EH (cell line): Measurements from ENCODE around the gene RYR3.
"Not testable (repeated sequence)": the region's sequence is repeated elsewhere in the genome, so short reads cannot be mapped to it uniquely, and the experiment has no call there.

ENCODE experiments used
- DNase-seq: peaks from one replicate; pipeline ENCODE4 v3.0.0-alpha.2; 2015; ENCODE audit warnings: low read depth

Gene RYR3

GRCh38 chr15:33586786-33587697 lies 276.3 kb downstream of the RYR3 start:
- DNase-seq: no peak

GRCh38 chr15:33587773-33588172 lies 277.0 kb downstream of the RYR3 start:
- DNase-seq: no peak

- DNase-seq: no peak
These were observed 282.1 kb downstream of the RYR3 start for GRCh38 chr15:33592864-33593263.

GRCh38 chr15:33598382-33598781 lies 287.6 kb downstream of the RYR3 start:
- not testable (repeated sequence) for DNase-seq

- no peak for DNase-seq
These were observed 289.4 kb downstream of the RYR3 start for GRCh38 chr15:33600212-33600611.

GRCh38 chr15:33601461-33601860 lies 290.7 kb downstream of the RYR3 start:
- DNase-seq: no peak

GRCh38 chr15:33608714-33609113 lies 297.9 kb downstream of the RYR3 start:
- DNase-seq: peak; percentile 5

- DNase-seq: no peak
These were observed 302.0 kb downstream of the RYR3 start for GRCh38 chr15:33612721-33613304.

GRCh38 chr15:33616475-33616874 lies 305.7 kb downstream of the RYR3 start:
- no peak for DNase-seq

- DNase-seq: no peak
These were observed 307.6 kb downstream of the RYR3 start for GRCh38 chr15:33618350-33618749.

- no peak for DNase-seq
These were observed 310.4 kb downstream of the RYR3 start for GRCh38 chr15:33621141-33621540.

- no peak for DNase-seq
These were observed 312.2 kb downstream of the RYR3 start for GRCh38 chr15:33623010-33623409.

GRCh38 chr15:33624439-33624838 lies 313.7 kb downstream of the RYR3 start:
- DNase-seq: no peak

GRCh38 chr15:33629647-33630046 lies 318.9 kb downstream of the RYR3 start:
- no peak for DNase-seq

GRCh38 chr15:33636234-33636633 lies 325.5 kb downstream of the RYR3 start:
- DNase-seq: no peak

GRCh38 chr15:33636958-33637357 lies 326.2 kb downstream of the RYR3 start:
- no peak for DNase-seq

- DNase-seq: no peak
These were observed 327.7 kb downstream of the RYR3 start for GRCh38 chr15:33638453-33638852.

GRCh38 chr15:33639051-33639450 lies 328.3 kb downstream of the RYR3 start:
- DNase-seq: no peak

- DNase-seq: no peak
These were observed 328.7 kb downstream of the RYR3 start for GRCh38 chr15:33639456-33639855.

GRCh38 chr15:33639978-33640377 lies 329.2 kb downstream of the RYR3 start:
- DNase-seq: no peak

- no peak for DNase-seq
These were observed 330.3 kb downstream of the RYR3 start for GRCh38 chr15:33641069-33641468.

GRCh38 chr15:33644304-33644703 lies 333.5 kb downstream of the RYR3 start:
- no peak for DNase-seq

- DNase-seq: no peak
These were observed 336.0 kb downstream of the RYR3 start for GRCh38 chr15:33646744-33647143.
